ENCODE measurements around the gene KRTAP2-4.
A peak's percentile ranks its signal among the peaks of the same experiment; 100 is the strongest.
"Not testable (repeated sequence)": the region's sequence is repeated elsewhere in the genome, so short reads cannot be mapped to it uniquely, and the experiment has no call there.

Gene KRTAP2-4

DNA sequence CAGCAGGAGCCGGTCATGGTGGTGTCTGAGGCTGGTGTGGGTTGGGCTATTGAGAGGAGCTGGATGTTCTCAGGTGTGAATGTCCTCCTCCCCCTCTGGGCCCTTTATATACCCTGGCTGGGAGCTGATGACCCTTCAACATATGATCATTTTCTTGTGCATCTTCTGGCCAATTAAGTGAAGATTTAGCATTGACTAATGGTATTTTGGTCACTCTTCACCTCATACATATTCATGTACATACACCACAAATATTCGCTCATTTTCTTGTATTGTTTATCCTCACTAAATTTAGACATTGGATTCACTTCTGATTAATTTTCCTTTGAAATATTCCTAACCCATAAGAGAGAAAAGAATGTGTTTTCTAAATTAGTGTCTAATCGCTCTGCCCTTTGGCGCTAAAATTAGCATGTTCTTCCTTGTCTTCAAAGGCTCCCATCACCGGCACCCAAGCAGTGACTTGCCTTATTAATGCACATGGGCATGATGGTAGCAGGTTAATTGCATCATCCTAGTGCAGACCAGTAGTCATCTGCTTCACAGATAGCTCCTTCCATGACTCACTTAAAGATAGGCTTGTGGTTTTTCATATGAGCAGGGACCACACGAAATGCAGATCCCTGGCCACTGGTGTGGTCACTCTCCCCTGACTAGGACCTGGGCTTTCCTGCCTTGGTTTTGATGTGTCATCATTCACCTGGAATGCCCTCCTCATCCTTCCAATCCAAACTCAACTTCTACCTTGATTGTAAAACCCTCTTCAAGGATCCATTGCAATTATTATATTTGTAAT is at the start of gene KRTAP2-4:
Gene KRTAP2-4, minus strand, starts transcription at position 51 of the 796 bp plus-strand sequence. Its CDS starts 34 bp downstream, at position 17.
- no peak for FAIRE-seq

- FAIRE-seq, result peak; percentile 77
Measured at GRCh38 chr17:41111151-41111885, 45.6 kb upstream of the KRTAP2-4 start.

DNA sequence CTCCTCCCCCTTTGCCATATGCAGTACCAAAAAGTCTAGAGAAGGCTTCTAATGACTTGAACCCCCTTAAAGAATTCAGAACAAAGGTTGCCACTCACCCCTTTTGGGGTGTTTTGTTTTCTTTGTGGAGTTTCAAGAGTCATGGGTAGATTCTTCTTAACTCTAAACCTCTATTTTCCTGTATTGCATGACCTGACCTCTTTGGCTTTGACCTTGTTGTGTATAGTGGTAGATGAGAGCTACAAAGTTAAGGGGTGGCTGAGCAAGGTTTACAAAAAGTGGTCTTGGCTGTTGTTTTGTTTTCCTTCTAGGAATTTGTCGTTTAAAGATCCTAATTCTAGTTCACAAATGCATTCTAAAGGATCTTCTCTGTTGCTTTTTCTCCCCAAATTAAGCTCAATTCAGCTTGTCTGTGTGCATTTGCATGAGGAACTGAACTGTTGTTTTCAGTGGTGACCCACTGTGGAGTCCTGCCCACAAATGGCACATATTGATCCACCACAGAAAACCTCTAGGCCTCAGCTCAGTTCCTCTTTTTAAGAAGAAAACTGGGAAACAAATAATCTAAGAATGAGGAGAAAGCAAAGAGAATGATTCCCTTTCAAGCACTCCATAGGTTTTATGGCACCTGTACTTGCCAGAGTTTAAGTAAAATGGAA is 43.2 kb upstream of the KRTAP2-4 start:
- not testable (repeated sequence) for FAIRE-seq

DNA sequence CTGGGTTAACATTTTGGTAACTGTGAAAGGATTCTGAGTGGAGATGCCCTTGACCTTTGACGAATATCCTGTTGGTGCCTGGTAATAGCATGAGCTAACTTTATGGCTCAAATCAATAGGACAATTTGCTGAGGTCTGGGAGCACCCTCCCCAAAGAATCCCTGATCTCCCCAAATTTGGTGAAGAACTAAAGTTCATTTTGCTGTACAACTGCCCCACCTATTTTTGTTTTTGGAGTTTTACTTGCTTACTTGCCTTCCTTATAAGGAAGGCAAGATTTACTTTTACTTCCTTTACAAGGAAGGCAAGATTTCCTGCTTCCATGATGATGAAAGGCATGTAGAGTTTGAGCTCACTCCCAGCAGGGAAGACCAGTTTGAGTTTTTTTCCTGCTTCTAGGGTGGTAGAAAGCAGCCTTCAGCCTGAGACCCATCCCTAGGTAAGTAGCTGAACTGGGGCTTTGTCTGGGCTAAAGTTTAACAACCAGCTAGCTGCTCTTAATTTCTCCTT is 42.3 kb upstream of the KRTAP2-4 start:
- no peak for FAIRE-seq

DNA sequence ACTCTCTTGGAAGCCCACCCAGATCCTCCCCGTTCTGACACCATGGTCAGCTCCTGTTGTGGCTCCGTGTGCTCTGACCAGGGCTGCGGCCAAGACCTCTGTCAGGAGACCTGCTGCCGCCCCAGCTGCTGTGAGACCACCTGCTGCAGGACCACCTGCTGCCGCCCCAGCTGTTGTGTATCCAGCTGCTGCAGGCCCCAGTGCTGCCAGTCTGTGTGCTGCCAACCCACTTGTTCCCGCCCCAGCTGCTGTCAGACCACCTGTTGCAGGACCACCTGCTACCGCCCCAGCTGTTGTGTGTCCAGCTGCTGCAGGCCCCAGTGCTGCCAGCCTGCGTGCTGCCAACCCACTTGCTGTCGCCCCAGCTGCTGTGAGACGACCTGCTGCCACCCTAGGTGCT is 39.7 kb upstream of the KRTAP2-4 start, which contains the start of gene KRTAP4-9:
Gene KRTAP4-9, plus strand, starts transcription at position 43 of the 400 bp plus-strand sequence. Its CDS starts 0 bp downstream, at position 43.
- not testable (repeated sequence) for FAIRE-seq

DNA sequence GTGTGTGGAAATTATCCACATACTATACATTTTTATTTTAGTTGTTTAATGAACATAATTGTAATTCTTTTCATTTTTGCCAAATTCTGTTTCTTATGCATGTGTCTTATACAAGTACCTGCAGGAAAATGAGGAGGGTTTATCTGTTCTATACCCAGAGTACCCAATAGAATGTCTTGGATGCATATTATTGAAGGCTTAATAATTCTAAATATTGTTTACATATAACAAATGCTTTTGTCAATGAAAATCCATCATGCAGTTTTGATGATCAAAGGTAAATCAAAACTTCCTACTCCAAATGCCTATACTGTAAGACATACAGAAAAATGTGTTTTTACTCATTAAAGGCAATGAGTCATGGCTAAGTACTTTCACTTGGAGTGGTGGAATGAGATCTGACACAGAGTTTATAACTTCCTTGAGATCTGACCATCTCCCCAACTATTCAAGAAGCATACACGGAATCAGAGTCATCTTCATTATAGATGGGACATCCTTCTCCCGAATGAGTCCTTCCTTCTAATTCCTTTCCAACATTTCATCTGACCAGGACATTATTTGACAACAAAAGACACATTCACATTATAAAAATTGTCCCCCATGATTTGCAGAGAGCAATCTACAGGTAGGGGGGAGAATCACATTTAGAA is 38.8 kb upstream of the KRTAP2-4 start:
- FAIRE-seq, result not testable (repeated sequence)

DNA sequence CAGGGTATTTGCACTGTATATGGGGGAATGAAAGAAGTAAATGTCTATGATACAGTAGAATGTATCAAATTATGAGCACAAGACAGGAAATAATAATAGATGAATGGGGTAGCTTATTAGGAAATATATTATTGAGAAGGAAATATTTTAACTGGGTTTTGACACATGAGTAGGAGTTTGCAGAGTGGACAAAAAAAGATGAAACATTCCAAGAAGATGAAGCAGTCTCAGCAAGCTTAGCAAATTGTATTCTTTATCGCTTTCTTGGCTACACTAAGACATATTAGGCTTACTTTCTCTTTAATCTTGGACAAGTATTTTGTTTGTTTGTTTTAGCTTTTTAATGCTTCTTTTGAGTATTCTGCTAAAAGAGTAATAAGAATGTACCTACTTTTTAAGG is 38.2 kb upstream of the KRTAP2-4 start:
- no peak for FAIRE-seq

DNA sequence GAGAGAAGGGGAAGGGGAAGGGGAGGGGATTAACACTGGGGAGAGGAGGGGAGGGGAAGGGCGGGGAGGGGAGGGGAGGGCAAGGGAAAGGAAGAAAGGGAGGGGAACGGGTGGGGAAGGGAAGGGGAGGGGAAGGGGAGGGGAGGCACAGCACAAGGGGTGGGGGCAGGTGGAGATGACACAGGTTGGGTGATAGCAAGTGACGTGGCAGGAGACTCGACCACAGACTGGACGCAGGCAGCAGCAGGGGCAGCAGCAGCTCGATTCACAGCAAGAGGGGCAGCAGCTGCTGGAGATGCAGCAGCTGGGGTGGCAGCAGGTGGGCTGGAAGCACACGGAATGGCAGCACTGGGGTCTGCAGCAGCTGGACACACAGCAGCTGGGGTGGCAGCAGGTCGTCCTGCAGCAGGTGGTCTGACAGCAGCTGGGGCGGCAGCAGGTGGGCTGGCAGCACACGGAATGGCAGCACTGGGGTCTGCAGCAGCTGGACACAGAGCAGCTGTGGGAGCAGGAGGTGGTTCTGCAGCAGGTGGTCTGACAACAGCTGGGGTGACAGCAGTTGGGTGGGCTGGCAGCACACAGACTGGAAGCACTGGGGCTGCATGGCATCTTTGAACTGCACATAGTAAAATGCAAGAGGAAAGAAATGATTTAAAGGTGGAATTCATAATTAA is 36.0 kb upstream of the KRTAP2-4 start, which contains the start of gene KRTAP4-16:
Gene KRTAP4-16, minus strand, starts transcription at position 624 of the 674 bp plus-strand sequence. Its CDS starts 0 bp downstream, at position 624.
- no peak for FAIRE-seq

DNA sequence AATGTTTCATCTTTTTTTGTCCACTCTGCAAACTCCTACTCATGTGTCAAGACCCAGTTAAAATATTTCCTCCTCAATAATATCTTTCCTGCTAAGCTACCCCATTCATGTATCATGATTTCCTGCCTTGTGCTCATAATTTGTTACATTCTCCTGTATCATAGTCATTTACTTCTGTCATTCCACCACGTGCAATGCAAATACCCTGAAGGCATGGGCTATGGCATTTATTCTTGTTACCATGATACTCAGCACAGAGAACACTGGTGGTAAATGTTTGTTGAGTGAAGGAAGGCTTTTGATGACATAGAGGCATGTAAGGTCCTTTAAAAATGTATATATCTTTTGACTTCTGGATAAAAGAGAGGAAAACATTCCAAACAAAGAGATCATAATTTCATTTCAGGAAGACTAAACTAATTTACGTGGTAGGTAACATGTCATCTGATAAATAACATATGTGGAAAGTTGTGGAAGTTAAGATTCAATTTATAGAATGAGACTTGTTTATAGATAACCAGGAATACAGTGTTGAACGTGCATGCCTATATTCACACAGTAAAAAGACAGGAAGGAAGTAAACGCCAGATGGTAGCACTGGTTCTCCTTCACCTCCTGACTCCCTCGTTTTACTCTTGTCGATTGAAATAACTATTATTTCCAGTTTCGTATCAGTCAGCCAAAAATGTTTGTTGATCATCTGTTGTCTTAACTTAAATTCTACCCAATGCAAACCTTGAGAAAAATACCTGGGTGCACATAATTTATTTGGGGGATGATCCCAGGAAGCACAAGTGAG is 34.2 kb upstream of the KRTAP2-4 start:
- not testable (repeated sequence) for FAIRE-seq

GRCh38 chr17:41098481-41098880 is 32.8 kb upstream of the KRTAP2-4 start:
- no peak for FAIRE-seq

- no peak for FAIRE-seq
Measured at GRCh38 chr17:41098042-41098441, 32.4 kb upstream of the KRTAP2-4 start, which contains the start of gene KRTAP4-8. TSS of gene KRTAP4-8 (minus strand) at chr17:41098142. CDS start at chr17:41098084, 58 bp downstream.

DNA sequence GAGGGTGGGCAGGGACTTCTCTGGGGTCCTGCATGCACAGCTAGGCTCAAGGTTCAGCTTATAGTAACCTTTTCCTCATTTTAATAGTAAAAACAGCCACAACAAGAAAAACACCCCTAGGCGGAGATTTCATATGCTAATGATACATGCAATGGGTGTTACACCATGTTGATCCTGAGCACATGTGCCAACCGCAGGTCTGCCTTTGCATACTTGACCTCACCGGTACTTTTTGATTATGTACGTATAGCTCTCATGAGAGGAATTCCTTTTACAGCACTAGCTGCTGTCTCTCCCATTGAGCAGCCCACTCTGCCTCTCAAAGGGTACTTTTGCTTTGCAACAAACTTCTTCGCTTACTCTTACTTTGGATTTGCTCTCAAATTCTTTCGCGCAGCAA is 30.4 kb upstream of the KRTAP2-4 start:
- FAIRE-seq, result no peak

DNA sequence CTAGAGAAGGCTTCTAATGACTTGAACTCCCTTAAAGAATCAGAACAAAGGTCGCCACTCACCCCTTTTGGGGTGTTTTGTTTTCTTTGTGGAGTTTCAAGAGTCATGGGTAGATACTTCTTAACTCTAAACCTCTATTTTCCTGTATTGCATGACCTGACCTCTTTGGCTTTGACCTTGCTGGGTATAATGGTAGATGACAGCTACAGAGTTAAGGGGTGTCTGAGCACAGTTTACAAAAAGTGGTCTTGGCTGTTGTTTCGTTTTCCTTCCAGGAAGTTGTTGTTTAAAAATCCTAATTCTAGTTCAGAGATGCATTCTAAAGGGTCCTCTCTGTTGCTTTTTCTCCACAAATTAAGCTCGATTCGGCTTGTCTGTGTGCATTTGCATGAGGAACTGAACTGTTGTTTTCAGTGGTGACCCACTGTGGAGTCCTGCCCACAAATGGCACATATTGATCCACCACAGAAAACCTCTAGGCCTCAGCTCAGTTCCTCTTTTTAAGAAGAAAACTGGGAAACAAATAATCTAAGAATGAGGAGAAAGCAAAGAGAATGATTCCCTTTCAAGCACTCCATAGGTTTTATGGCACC is 23.2 kb upstream of the KRTAP2-4 start:
- not testable (repeated sequence) for FAIRE-seq

GRCh38 chr17:41084100-41084856 is 18.6 kb upstream of the KRTAP2-4 start, which contains the start of gene KRTAP4-7:
TSS of gene KRTAP4-7 (plus strand) at chr17:41084150. CDS start at chr17:41084207, 57 bp downstream.
- not testable (repeated sequence) for FAIRE-seq

DNA sequence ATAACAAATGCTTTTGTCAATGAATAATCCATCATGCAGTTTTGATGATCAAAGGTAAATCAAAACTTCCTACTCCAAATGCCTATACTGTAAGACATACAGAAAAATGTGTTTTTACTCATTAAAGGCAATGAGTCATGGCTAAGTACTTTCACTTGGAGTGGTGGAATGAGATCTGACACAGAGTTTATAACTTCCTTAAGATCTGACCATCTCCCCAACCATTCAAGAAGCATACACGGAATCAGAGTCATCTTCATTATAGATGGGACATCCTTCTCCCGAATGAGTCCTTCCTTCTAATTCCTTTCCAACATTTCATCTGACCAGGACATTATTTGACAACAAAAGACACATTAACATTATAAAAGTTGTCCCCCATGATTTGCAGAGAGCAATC is 17.7 kb upstream of the KRTAP2-4 start:
- not testable (repeated sequence) for FAIRE-seq

- FAIRE-seq, result no peak
Measured at GRCh38 chr17:41082626-41083025, 16.9 kb upstream of the KRTAP2-4 start.

DNA sequence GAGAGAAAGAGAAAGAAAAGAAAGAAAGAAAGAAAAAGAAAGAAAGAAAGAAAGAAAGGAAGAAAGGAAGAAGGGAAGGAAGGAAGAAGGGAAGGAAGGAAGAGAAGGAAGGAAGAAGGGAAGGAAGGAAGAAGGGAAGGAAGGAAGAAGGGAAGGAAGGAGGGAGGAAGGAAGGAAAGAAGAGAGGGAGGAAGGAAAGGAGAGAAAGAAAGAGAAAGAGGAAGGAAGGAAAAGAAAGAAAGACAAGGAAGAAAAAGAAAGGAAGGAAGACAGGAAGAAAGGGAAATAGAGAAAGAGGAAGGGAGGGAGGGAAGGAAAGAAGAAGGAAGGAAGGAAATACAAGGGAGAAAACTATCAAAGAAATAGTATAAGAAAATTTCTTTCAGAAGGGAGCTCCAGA is 11.1 kb upstream of the KRTAP2-4 start:
- no peak for FAIRE-seq

- FAIRE-seq, result no peak
Measured at GRCh38 chr17:41073676-41074075, 8.0 kb upstream of the KRTAP2-4 start.

GRCh38 chr17:41071606-41072360 is 6.1 kb upstream of the KRTAP2-4 start:
- FAIRE-seq, result no peak

All from A204.1 (cell line).